Karpas-422 (cell line): ENCODE measurements around the gene ENPEP. TPM values are rescaled to one million over a fixed set of nuclear protein-coding genes. Genes with fewer than 3 reads are reported as not detected.
"Not testable (repeated sequence)": the region's sequence is repeated elsewhere in the genome, so short reads cannot be mapped to it uniquely, and the experiment has no call there.

Experiments used
- DNase-seq: peaks from one replicate; pipeline ENCODE4 v3.0.0-alpha.2; 2015
- H2AFZ ChIP-seq: fragments of 200-600 bp; sonication (generic); 2 replicates; pipeline ENCODE4 v1.6.1; 2014; ENCODE audit warnings: antibody characterized with exemption, low read length, mixed read lengths
- H3K27ac ChIP-seq: fragments of 200-600 bp; sonication (generic); 2 replicates; pipeline ENCODE4 v1.5.1; 2014; ENCODE audit warnings: mild to moderate bottlenecking, low read length, moderate library complexity
- H3K27me3 ChIP-seq: fragments of 200-600 bp; sonication (generic); 2 replicates; pipeline ENCODE4 v1.6.1; 2014; ENCODE audit warnings: low read length, mixed read lengths
- H3K36me3 ChIP-seq: fragments of 200-600 bp; sonication (generic); 2 replicates; pipeline ENCODE4 v1.6.1; 2014; ENCODE audit warnings: low read length, mixed read lengths; ENCODE audit not compliant: insufficient read depth
- H3K4me1 ChIP-seq: fragments of 200-600 bp; sonication (generic); 2 replicates; pipeline ENCODE4 v1.6.1; 2014; ENCODE audit warnings: mild to moderate bottlenecking, low read length, mixed read lengths
- H3K4me2 ChIP-seq: fragments of 200-600 bp; sonication (generic); 2 replicates; pipeline ENCODE4 v1.6.1; 2014; ENCODE audit warnings: low read length, low read depth, mild to moderate bottlenecking; ENCODE audit not compliant: poor library complexity, severe bottlenecking
- H3K4me3 ChIP-seq: fragments of 200-600 bp; sonication (generic); 2 replicates; pipeline ENCODE4 v1.5.1; 2014; ENCODE audit warnings: mild to moderate bottlenecking, antibody characterized with exemption, low read length, mixed read lengths
- H3K79me2 ChIP-seq: fragments of 200-600 bp; sonication (generic); 2 replicates; pipeline ENCODE4 v1.6.1; 2014; ENCODE audit warnings: mild to moderate bottlenecking, low read length, mixed read lengths
- H3K9ac ChIP-seq: fragments of 200-600 bp; sonication (generic); 2 replicates; pipeline ENCODE4 v1.6.0; 2014; ENCODE audit warnings: low read length
- H3K9me2 ChIP-seq: fragments of 200-600 bp; sonication (generic), shearing (Covaris generic); replicated peaks from 2 replicates; pipeline ENCODE4 v1.6.0; 2014; ENCODE audit warnings: mild to moderate bottlenecking, low read length, moderate library complexity; ENCODE audit not compliant: insufficient read depth
- H3K9me3 ChIP-seq: fragments of 300-700, 200-600 bp; sonication (generic); 2 replicates; pipeline ENCODE4 v1.6.1; 2014; ENCODE audit warnings: low read length, mixed read lengths
- H4K20me1 ChIP-seq: fragments of 200-600 bp; sonication (generic); 2 replicates; pipeline ENCODE4 v1.6.1; 2014; ENCODE audit warnings: mild to moderate bottlenecking, antibody characterized with exemption, low read length, low read depth; ENCODE audit not compliant: insufficient read depth
- total RNA-seq: library from RNA; depleted of rRNA; stranded (reverse); fragments of >200 nt; shearing (Covaris generic); gene quantifications from 2 replicates; pipeline ENCODE4 v1.2.3, GENCODE V29; 2014; ENCODE audit warnings: low replicate concordance

ENPEP gene
- total RNA-seq, 1 experiment from 2014 or later, result not detected

DNA sequence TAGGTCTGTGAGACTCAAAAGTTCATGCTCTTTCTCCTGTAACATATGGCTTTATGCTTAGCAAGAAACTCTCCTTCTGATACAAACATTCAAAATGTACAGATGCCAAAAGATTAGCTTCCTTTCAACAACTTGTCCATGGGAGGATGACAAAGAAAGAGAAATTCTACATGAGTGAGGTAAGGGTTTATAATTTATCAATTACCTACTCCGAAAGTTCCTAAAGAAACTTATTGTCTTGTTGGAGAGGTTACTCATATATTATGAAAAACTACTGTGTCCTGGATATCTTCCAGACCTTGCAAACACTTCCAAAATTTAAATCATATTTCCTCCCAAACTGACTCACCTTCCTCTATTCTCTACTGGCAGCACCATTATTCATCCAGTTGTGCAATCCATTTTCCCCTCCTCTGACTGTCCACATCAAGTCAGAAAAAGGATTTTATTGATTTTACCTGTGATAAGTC, 65.1 kb downstream of the ENPEP start:
- no peaks in the 10 kb centered on the region for H3K79me2 ChIP-seq
- no peaks in the 10 kb centered on the region for H3K27me3 ChIP-seq
- H3K9me2 ChIP-seq, result no peaks in the 10 kb centered on the region
- no peak overlapping the region for H3K4me3 ChIP-seq
- no peaks in the 10 kb centered on the region for H3K36me3 ChIP-seq
- no peak overlapping the region for H3K9ac ChIP-seq
- H3K4me1 ChIP-seq, result no peaks in the 10 kb centered on the region
- H3K4me2 ChIP-seq, result no peak overlapping the region
- DNase-seq, result no peak
- no peak overlapping the region for H3K27ac ChIP-seq
- H4K20me1 ChIP-seq, result no peaks in the 10 kb centered on the region
- no peaks in the 10 kb centered on the region for H3K9me3 ChIP-seq
- H2AFZ ChIP-seq, result no peak overlapping the region

DNA sequence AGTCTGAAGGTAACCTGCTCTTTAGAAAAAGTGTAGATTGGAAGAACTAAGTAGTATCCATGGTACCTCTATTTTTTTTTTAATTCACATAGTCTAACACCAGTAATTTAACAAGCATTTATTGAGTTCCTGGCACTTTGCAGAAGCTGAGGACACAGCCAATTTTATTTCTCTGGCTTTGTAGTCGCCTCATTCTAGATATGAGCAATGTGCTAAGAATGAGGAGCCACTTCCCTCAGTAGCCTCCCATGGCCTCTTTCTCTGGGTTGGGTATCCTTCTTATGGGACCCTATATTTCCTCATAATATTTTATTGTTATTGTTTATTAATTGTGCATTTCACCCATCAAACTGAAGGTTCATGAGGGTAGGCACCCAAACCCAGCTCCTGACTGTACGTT, 67.6 kb downstream of the ENPEP start:
- no peak for DNase-seq
- no peak overlapping the region for H3K27ac ChIP-seq

DNA sequence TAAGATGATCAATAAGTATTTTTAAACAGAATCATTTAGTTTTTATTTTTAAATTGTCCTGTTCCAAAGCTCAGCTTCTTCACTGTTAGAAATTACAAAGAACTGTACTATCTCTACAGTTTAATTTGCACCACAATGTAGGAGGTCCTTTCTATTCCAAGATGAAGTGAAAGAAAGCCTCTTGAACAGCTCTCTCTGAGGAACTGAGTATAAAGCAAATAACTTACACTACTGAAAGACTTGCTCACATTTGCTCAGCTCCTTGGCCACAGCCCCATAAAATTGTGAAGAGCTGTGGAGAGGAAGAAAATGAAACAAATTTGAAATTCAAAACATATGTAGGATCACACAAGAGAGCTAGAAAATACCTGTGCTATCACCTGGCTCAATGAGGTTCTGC, 68.6 kb downstream of the ENPEP start:
- H3K4me3 ChIP-seq, result no peak overlapping the region
- H4K20me1 ChIP-seq, result no peaks in the 10 kb centered on the region
- H3K4me1 ChIP-seq, result no peaks in the 10 kb centered on the region
- H3K9ac ChIP-seq, result no peak overlapping the region
- H2AFZ ChIP-seq, result no peak overlapping the region
- no peaks in the 10 kb centered on the region for H3K36me3 ChIP-seq
- H3K4me2 ChIP-seq, result no peak overlapping the region
- no peak for DNase-seq
- no peaks in the 10 kb centered on the region for H3K79me2 ChIP-seq
- no peaks in the 10 kb centered on the region for H3K27me3 ChIP-seq
- no peak overlapping the region for H3K27ac ChIP-seq
- H3K9me3 ChIP-seq, result no peaks in the 10 kb centered on the region
- H3K9me2 ChIP-seq, result no peaks in the 10 kb centered on the region

More for the DNA sequence above, 67.6 kb downstream of the ENPEP start:
- no peaks in the 10 kb centered on the region for H3K9me3 ChIP-seq
- no peak overlapping the region for H3K9ac ChIP-seq
- no peaks in the 10 kb centered on the region for H3K27me3 ChIP-seq
- H3K4me2 ChIP-seq, result no peak overlapping the region
- H4K20me1 ChIP-seq, result no peaks in the 10 kb centered on the region
- no peak overlapping the region for H3K4me3 ChIP-seq
- H3K9me2 ChIP-seq, result no peaks in the 10 kb centered on the region
- no peaks in the 10 kb centered on the region for H3K36me3 ChIP-seq
- no peak overlapping the region for H2AFZ ChIP-seq
- H3K79me2 ChIP-seq, result no peaks in the 10 kb centered on the region
- H3K4me1 ChIP-seq, result no peaks in the 10 kb centered on the region

DNA sequence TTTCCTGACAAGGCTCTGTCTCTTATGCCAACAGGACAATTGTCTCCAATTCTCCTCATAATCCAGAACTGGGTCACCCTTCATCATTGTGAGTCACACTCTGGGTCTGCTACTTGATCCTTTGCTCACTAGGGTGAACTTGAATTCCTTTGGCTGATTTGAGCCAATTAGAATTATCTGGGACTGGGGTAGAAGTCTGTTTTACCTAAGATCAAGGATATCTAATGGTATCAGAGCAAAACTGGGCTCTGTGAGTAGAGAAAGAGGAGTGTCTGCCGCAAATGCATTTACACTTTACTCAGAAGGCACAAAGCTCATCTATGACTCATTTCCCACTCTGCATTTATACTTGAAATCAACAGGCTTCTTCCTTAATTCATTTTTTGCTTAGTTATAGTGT, 74.3 kb downstream of the ENPEP start:
- H3K4me2 ChIP-seq, result no peak overlapping the region
- no peaks in the 10 kb centered on the region for H3K79me2 ChIP-seq
- no peak overlapping the region for H3K9ac ChIP-seq
- H3K4me1 ChIP-seq, result no peaks in the 10 kb centered on the region
- no peaks in the 10 kb centered on the region for H3K9me3 ChIP-seq
- no peaks in the 10 kb centered on the region for H3K36me3 ChIP-seq
- no peak overlapping the region for H3K4me3 ChIP-seq
- no peak for DNase-seq
- H3K27me3 ChIP-seq, result no peaks in the 10 kb centered on the region
- no peak overlapping the region for H3K27ac ChIP-seq
- no peaks in the 10 kb centered on the region for H3K9me2 ChIP-seq
- no peak overlapping the region for H2AFZ ChIP-seq
- H4K20me1 ChIP-seq, result no peaks in the 10 kb centered on the region

DNA sequence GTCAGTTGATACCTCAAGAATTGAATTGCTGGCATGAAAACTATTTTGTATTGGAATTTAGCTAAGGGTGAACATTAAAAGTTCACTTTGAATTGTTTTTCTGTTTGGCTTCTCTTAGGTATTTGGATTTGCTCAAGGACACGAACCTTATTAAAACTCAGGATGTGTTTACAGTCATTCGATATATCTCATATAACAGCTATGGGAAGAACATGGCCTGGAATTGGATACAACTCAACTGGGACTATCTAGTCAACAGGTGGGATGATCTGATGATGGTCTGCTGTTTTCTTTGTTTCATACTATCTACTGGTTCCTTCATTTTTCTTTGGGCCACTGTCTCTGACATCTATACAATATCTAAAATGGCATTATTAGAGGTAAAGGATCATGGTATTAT, 77.2 kb downstream of the ENPEP start:
- no peak overlapping the region for H2AFZ ChIP-seq
- H3K27me3 ChIP-seq, result no peaks in the 10 kb centered on the region
- H4K20me1 ChIP-seq, result no peaks in the 10 kb centered on the region
- no peaks in the 10 kb centered on the region for H3K79me2 ChIP-seq
- H3K9me2 ChIP-seq, result no peaks in the 10 kb centered on the region
- H3K4me1 ChIP-seq, result no peaks in the 10 kb centered on the region
- no peaks in the 10 kb centered on the region for H3K36me3 ChIP-seq
- H3K9me3 ChIP-seq, result no peaks in the 10 kb centered on the region
- no peak overlapping the region for H3K4me2 ChIP-seq
- H3K4me3 ChIP-seq, result no peak overlapping the region
- no peak for DNase-seq
- no peak overlapping the region for H3K27ac ChIP-seq
- no peak overlapping the region for H3K9ac ChIP-seq

DNA sequence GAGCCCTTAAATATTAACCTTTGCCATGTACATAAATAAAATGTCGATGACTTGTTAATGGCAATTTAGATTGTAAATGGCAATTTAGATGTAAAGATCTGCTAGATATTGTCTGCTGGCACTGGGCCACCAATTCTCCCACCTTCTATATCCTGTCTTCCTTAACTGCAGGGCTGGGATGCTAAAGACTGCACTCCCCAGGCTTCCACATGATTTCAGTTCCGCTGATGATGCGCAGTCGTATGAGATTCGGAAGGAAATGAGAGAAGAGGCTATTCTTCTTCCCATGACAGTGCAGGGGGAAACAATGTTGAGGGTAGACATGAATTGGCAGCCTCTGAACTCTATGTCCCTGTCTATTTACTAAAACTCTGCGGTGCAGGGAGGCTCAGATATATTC, 91.3 kb downstream of the ENPEP start:
- Histone ChIP-seq H3K27me3 (0 out of 2 replicates have a peak, but pooled peaks cover 2% of the 10 kb centered on the region), H3K27ac (no peak overlapping the region), H3K9me3 (no peaks in the 10 kb centered on the region), H2AFZ (no peak overlapping the region), H3K4me3 (no peak overlapping the region), H3K4me2 (no peak overlapping the region), H3K4me1 (no peaks in the 10 kb centered on the region), H3K9me2 (no peaks in the 10 kb centered on the region), H4K20me1 (no peaks in the 10 kb centered on the region), H3K79me2 (no peaks in the 10 kb centered on the region), H3K36me3 (no peaks in the 10 kb centered on the region), H3K9ac (no peak overlapping the region)
- DNase-seq, result no peak

DNA sequence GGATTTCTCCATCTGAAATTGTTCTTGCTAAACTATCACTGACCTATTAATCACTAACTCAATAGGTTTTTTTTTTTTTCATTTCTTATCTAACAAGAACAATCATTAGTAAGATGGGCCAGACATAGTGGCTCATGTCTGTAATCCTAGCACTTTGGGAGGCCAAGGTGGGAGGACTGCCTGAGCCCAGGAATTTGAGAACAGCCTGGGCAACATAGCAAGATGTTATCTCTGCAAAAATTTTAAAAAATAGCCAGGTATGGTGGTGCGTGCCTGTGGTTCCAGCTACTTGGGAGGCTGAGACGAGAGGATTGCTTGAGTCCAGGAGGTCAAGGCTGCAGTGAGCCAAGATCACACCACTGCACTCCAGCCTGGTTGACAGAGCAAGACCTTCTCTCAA, 100.7 kb downstream of the ENPEP start:
- not testable (repeated sequence) for H3K79me2 ChIP-seq, H3K9me3 ChIP-seq, H3K9ac ChIP-seq, H2AFZ ChIP-seq, H3K4me1 ChIP-seq, H3K9me2 ChIP-seq, H3K27ac ChIP-seq, DNase-seq, H4K20me1 ChIP-seq, H3K27me3 ChIP-seq, H3K4me2 ChIP-seq, H3K4me3 ChIP-seq, H3K36me3 ChIP-seq

DNA sequence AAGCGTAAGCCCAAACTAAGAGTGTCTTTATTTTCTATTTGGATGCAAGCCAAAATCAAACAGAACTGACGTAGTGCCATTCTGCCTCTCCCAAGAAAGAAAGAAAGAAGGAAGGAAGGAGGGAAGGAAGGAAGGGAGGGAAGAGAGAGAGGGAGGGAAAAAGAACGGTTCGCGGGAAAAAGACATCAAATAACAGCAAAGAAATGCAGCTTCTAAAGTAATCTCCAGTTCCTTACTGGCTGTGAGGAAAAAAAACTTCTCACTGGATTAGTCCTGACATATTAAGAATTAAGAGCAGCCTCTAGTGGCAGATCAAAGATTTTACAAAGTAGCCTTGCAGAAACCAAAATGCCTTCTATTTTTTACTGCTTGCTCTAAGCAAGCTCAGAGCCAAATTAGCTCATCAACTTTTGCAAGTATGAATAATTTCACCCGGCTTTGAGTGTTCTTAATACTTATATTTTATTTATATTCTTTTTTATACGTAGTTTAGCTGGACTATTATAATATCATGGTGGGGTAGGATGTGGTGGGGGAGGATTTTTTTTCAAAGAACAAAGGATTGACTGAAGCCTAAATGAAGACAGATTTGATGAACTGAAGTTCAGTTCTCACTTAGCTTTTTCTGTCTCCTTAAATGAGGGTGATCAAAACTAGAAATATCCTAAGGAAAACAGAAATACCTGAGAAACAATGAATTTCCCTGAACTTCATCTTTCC, 110.3 kb downstream of the ENPEP start:
- no peaks in the 10 kb centered on the region for H3K9me3 ChIP-seq
- no peak overlapping the region for H3K27ac ChIP-seq
- H2AFZ ChIP-seq, result no peak overlapping the region
- no peaks in the 10 kb centered on the region for H3K36me3 ChIP-seq
- no peak overlapping the region for H3K4me2 ChIP-seq
- no peak overlapping the region for H3K9ac ChIP-seq
- H3K27me3 ChIP-seq, result no peaks in the 10 kb centered on the region
- H3K79me2 ChIP-seq, result no peaks in the 10 kb centered on the region
- H3K4me1 ChIP-seq, result no peaks in the 10 kb centered on the region
- H3K4me3 ChIP-seq, result no peak overlapping the region
- no peaks in the 10 kb centered on the region for H4K20me1 ChIP-seq
- peak; percentile 67 for DNase-seq
- H3K9me2 ChIP-seq, result no peaks in the 10 kb centered on the region
